GM08714 (cell line): ENCODE data around the gene AOPEP.
"Not testable (repeated sequence)": the region's sequence is repeated elsewhere in the genome, so short reads cannot be mapped to it uniquely, and the experiment has no call there.

ENCODE experiments used
- H3K4me3 ChIP-seq: fragments of 200-500 bp; sonication (Bioruptor generic); 2 replicates; pipeline ENCODE4 v1.5.1; 2014; ENCODE audit warnings: mild to moderate bottlenecking, low read length, inconsistent platforms
- ZNF274 ChIP-seq: IDR thresholded peaks from 2 replicates; pipeline ENCODE4 v1.6.1; 2012; ENCODE audit warnings: mild to moderate bottlenecking, low read depth, low read length

The AOPEP gene

GRCh38 chr9:94872083-94872833 is 145.8 kb downstream of the AOPEP start:
- no peak for TF ChIP-seq ZNF274
- H3K4me3 ChIP-seq = no peak overlapping the region

- H3K4me3 ChIP-seq = no peak overlapping the region
- no peak for TF ChIP-seq ZNF274
These were observed 146.5 kb downstream of the AOPEP start for GRCh38 chr9:94872891-94873511.

- no peak for TF ChIP-seq ZNF274
- no peak overlapping the region for H3K4me3 ChIP-seq
These were observed 147.8 kb downstream of the AOPEP start for GRCh38 chr9:94874316-94874715.

GRCh38 chr9:94875300-94876020 is 149.0 kb downstream of the AOPEP start:
- TF ChIP-seq ZNF274 = no peak
- no peak overlapping the region for H3K4me3 ChIP-seq

GRCh38 chr9:94878804-94879203 is 152.3 kb downstream of the AOPEP start:
- not testable (repeated sequence) for H3K4me3 ChIP-seq

- TF ChIP-seq ZNF274 = no peak
- no peak overlapping the region for H3K4me3 ChIP-seq
These were observed 152.7 kb downstream of the AOPEP start for GRCh38 chr9:94879230-94879629.

- H3K4me3 ChIP-seq = no peak overlapping the region
- TF ChIP-seq ZNF274 = no peak
These were observed 154.5 kb downstream of the AOPEP start for GRCh38 chr9:94881023-94881422.

- TF ChIP-seq ZNF274 = no peak
- H3K4me3 ChIP-seq = no peak overlapping the region
These were observed 155.0 kb downstream of the AOPEP start for GRCh38 chr9:94881454-94881853.

- no peak overlapping the region for H3K4me3 ChIP-seq
- no peak for TF ChIP-seq ZNF274
These were observed 155.4 kb downstream of the AOPEP start for GRCh38 chr9:94881940-94882339.

GRCh38 chr9:94882966-94883641 is 156.6 kb downstream of the AOPEP start:
- no peak for TF ChIP-seq ZNF274
- no peak overlapping the region for H3K4me3 ChIP-seq

- TF ChIP-seq ZNF274 = no peak
- no peak overlapping the region for H3K4me3 ChIP-seq
These were observed 159.5 kb downstream of the AOPEP start for GRCh38 chr9:94885854-94886447.

- no peak overlapping the region for H3K4me3 ChIP-seq
- TF ChIP-seq ZNF274 = no peak
These were observed 161.2 kb downstream of the AOPEP start for GRCh38 chr9:94887721-94888120.

GRCh38 chr9:94888775-94889174 is 162.3 kb downstream of the AOPEP start:
- TF ChIP-seq ZNF274 = no peak
- H3K4me3 ChIP-seq = no peak overlapping the region

GRCh38 chr9:94889628-94890027 is 163.1 kb downstream of the AOPEP start:
- no peak for TF ChIP-seq ZNF274
- H3K4me3 ChIP-seq = no peak overlapping the region
